ENCODE results near the gene SCAANT1. TPM values are rescaled to one million over a fixed set of nuclear protein-coding genes. Genes with fewer than 3 reads are reported as not detected.

The SCAANT1 gene
- total RNA-seq = not detected

DNA sequence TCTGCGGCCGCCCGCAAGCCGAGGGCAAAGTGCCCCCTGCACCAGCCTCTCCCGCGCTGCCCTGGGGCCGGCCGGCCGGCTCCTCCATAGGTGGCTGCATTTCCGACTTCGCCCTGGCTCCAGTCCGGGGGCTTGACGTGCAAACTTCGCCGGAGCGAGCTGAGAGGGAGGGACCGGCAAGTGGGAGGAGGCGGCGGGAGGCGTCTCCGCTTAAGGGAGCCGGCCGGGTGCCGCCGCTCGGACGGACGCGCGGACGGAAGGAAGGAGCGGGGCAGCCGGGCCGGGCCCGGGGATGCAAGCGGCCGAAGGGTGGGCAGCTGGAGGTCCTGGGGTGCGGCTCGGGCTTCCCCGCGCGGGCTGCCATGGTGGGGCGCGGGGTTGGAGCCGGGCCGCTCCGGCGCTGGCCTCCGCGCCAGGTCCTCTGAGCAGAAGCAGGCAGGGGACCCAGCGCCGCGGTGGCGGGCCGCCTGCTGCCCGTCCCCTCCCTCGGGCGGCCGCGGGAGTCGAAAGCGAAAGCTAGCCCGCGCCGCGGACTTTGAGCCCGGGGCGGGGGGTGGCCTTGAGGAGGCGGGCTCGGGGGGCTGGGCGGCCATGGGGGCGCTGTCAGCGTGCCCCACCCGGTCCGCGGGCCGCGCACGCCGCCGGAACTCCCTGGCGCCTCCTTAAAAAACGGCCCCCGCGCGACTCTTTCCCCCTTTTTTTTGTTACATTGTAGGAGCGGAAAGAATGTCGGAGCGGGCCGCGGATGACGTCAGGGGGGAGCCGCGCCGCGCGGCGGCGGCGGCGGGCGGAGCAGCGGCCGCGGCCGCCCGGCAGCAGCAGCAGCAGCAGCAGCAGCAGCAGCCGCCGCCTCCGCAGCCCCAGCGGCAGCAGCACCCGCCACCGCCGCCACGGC, at the start of gene SCAANT1:
TSS of gene SCAANT1 (minus strand) at position 511 of the 895 bp plus-strand sequence.
- peak; percentile 90 for DNase-seq (ENCODE audit: low spot score)

DNA sequence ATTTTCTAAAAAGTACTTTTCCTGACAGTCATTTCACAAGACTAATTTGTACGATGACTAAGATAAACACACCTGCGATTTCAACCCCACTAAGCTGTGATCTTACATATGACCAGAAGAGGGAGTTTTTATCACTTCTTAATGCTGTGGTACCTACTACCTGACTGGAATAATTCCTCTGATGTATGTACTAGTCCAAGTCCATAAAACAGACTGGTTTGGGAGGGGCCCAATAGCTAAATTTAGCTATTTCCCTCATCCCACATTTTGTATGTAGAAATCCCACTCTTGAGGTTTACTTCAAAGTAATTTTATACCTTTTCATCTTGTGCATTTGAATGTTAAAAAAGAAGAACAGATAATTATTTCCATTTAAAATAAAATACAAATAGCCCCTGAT, 49.7 kb upstream of the SCAANT1 start:
- DNase-seq (ENCODE audit: low spot score) = no peak

DNA sequence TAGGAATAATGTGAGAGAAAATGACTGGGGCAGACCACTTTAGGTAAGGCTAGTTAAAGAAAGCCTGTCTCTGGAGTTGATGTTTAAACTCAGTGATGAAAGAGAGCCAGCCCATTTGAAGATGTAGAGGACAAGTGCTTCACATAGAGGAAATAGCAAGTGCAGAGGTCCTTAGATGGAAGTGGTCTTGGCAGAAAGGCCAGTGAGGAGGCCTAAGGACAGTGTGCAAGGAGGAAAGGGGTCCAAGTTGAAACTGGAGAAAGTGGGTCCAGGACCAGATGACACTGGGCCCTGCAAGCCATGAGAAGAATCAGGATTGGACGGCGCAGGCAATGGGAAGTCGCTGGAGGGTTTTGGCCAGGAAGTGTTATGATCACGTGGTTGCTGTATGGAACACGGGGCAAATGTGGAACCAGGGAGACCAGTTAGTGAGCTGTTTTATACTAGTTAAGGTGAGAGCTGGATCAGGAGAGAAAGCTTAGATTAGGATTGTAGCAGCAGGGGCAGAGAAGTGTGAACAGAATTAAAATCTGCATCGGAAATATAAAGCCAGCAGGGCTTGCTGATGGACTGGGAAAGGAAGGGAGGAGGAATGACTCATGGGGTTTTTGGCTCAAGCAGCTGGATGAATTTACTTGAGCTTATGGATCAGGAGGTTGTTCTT, 48.0 kb upstream of the SCAANT1 start:
- DNase-seq (ENCODE audit: low spot score) = no peak

DNA sequence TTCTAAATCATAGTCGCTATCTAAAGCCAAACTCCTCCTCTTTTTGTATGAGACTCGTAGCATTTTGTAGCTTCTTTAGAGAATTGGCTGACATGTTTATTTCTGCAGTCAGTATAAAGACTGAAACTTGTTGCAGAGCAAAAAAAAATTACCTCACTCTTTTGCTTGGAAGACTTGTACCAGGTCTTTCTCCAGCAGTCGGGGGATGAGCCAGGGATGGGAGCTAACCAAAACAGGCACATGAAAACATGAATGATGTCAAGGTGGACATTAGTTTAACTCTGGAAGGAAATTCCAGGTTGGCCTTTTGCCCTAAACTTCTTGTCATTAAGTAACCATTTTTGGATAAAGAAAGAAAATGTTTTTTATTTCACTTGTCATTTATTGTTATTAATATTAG, 47.0 kb upstream of the SCAANT1 start:
- DNase-seq (ENCODE audit: low spot score) = no peak

DNA sequence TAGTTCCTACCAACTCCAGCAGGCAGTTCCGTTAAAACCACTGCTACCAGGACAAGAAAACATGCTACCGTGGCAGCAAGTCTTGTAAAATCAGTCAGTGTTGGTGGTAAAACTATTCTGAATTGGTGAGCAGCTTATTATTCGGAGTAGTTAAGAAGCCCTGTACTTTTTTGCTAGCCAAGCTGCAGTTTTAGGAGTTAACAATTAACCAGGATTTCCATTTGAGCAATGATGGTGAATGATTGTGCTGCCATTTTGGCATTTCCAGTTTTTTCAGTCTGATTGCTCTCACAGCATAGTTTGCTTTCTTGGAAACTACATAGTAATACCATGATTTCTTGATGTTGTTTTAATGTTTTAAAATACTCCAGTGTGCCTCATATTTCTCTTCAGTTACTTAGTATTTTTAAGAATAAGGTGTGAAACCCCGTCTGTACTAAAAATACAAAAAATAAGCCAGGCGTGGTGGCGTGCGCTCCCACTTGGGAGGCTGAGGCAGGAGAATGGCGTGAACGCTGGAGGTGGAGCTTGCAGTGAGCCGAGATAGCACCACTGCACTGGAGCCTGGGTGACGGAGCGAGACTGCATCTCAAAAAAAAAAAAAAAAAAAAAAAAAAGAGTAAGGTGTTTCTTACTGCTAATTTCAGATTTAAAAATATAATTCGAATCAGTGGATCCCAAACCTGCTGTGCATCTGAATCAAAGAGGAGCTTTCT, 43.8 kb upstream of the SCAANT1 start:
- no peak for DNase-seq (ENCODE audit: low spot score)

DNA sequence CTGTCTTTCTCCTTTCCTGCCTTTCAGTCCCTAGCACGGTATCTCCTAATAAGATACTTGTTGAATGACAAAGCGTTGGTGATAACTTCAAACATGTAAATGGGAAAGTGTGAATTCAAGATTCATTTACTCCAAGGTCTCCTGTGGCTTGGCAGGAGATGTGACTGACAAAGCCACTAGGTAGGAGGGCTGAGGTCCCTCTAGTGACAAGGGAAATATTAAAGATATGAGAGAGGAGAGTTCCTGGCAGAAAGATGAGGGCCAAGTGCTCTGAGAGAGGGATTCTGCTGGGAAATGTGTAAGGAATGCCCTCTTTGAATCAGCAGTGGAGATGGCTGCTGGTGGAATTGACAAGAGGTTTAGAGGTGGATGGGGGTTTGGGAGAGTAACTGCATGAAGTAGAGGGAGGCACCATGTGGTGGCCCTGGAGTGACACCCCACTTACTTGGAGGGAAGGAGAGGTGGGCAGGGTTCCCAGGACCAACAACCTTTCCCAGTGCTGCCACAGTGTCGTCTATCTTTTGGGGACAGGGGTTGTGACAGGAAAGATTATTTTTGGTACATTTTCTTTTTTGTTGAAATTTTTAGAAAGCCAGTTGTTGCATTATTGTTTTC, 43.0 kb upstream of the SCAANT1 start:
- no peak for DNase-seq (ENCODE audit: low spot score)

DNA sequence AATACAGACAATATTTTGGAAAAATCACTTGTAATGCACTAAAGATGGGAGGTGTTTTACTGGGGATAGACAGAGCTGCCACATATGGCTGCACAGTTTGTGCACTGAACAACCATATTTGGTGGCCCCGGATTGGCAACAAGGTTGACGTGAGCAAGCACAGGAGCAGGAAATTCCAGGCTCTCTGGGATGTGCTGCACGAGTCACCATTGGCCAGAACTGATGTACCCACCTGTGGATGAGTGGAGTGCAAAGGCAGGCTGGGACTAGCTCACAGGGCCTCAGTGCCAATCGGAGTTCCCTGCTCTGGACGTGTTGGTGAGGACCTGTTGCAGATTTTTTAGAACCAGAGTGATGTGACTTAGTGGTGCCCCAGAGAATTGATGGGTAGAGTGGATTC, 42.0 kb upstream of the SCAANT1 start:
- no peak for DNase-seq (ENCODE audit: low spot score)

DNA sequence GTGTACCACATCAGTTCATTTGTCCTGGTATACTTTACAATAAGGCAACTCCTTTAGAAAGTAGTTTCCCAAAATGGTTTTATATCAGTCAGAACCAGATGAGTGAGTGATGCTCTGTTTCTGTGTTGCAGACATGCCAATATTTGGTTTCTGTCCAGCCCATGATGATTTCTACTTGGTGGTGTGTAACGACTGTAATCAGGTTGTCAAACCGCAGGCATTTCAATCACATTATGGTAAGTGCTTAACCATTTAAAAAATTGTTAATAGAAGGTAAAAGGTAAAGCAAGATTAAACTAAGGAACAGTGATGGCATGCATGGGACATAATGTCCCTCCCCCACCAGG, 40.0 kb upstream of the SCAANT1 start:
- no peak for DNase-seq (ENCODE audit: low spot score)

DNA sequence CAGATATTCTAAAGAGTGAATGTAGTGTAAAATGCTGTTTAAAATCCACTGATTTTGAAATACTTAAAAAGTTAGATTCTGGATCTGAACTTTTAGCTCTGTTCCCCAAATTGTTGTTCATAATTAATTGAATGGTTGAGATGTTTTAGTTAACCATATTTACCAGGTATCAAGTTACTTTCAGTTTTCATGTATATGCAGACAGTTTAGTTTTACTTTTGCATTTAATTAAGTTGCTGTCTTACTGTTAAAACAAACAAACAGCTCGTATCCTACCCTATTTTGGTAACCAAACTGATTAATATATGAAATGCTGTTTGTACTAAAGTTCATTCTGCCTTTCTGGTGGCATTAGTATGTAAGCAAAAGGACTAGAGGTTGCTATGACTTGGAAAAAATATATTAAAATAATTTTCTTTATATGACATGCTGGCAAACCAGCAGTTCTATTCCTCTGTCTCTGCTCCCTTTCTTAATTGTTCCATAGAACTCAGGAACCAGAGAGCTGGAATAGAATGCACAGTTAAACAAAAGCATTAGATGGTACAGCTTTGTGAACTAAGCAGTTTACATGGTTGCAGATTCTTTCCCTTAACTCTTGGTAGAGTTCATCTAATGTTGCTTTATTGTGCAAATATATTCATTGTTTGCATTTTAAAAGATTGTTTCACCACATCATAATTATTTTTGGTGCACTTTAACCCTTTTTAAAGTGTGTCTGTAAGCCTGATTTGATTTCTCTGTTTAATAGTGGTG, 39.5 kb upstream of the SCAANT1 start:
- DNase-seq (ENCODE audit: low spot score) = no peak

DNA sequence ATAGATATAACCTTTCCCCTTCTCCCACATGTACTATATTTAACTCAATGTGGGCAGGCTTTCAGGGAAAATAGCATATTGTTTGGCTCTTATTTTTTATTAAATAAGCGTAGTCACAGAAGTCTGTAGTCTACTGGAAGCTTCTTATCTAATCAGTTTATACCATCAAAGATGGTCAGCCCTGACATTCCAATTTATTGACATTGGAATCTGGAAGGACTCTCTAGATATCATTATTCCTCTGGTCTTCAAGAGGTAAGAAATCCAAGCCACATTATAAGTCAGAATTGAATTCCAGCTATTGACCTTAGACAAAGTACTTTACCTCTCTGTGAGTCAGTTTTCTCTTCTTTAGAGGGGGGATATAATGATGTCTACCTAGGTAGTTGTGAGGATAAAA, 38.5 kb upstream of the SCAANT1 start:
- no peak for DNase-seq (ENCODE audit: low spot score)

DNA sequence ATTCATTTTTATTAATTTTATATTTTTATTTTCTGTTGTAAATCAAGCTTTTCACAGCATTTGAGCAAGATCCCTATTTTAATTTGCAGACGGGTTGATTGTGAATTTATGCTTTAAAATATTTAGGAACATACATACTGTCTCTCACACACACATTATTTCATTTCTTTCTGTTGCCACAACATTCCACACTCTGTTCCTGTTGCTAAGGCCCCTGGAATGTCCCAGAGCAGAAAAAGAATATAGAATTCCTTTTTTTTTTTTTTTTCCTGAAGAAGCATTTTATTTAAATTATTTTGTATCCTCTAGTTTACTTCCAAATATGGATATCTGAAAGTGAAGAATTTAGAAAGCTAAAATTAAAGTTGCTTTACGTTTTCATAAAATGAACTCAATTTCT, 36.8 kb upstream of the SCAANT1 start:
- DNase-seq (ENCODE audit: low spot score) = no peak

DNA sequence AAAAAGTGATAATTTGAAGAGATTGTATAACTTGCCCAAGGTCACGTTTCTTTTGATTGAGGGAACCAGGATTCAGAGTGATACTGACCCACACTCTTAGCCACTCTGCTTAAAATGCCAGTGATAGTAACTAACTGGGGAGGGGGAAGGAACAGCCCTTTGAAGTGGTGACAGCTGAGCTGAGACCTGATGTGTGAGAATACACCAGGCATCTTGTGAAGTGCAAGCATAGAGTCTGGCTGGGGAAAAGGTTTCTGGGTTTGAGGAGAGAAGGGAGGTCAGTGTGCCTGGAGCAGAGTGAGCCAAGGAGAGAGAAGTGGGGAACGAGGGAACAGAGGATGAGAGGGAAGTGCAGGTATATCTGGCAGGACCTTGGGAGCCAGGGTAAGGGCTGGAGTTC, 35.4 kb upstream of the SCAANT1 start:
- DNase-seq (ENCODE audit: low spot score) = no peak

DNA sequence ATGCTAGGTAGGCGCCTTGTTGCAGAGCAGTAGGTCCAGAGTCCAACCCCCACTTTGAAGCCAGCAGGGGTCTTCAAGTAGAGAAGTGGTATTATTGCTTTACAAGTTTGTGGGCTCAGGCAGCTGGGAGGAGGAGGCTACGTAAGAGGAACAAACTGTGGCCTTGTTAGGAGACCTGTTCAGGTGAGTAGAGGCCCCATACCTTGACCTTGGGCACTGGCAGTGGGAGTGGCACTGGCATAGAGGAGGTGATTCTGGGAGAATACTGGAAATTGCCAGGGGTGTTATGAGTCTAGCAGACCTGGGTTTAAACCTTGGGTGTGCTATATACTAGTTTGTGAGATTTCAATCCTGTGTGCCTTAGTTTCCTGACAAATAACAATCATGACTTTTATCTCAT, 34.6 kb upstream of the SCAANT1 start:
- no peak for DNase-seq (ENCODE audit: low spot score)

DNA sequence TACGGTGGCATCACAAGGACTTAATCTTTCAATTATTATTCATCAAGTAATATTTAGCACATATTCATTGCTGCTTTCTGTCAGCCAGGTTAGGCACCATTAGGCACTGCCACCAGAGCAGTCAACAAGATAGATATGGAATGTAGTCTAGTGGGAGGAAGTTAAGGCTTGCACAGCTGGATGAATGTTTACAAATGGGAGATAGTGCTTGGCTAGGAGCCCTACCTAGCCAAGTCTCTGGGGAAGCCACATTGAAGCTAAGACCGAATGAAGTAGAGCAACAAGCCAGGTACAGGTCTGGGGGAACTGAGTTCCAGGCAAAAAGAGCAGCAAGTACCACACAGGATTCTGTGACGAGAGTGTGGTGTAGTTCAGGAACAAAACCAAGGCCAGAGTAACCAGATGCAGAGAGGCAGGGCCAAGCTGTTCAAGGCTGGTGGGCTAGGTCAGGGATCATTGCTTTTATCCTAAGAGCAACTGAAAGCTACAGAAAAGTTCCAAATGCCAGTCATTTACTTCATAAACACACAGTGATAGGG, 33.4 kb upstream of the SCAANT1 start:
- DNase-seq (ENCODE audit: low spot score) = no peak

DNA sequence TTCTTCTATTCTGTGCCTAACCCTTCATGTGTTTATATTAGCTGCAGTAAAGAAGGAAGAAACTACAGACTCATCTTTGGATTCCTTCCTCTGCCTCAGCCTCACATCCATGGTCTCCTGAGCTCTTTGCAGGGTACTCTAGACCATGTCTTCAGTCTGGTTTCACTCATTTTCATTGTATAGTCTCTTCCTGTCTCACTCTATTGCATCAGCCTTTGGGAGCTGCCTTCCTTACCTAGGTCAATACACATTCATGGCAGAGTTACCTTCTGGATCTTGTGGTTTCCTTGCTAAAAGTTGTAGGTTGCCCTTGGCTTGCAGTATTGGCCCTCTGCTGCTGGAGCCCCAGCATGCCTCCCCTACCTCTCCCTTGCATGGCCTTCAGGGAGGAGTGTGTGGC, 31.5 kb upstream of the SCAANT1 start:
- no peak for DNase-seq (ENCODE audit: low spot score)

DNA sequence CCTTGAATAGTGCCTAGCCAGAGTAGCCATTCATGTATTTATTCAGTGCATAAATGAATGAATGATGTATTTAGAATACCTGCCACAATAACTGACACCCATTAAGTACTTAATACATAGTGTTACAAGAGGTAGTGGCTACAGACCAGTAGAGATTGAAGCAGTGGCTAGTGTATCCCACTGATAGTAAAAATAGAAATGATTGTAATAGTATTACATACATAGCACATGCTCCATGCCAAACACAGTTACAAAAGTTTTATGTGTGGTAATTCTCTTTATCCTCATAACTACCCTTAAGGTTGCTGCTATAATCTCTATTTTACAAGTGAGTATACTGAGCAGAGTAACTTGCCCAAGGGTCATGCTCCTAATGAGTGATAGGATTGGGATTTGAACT, 30.3 kb upstream of the SCAANT1 start:
- DNase-seq (ENCODE audit: low spot score) = no peak

DNA sequence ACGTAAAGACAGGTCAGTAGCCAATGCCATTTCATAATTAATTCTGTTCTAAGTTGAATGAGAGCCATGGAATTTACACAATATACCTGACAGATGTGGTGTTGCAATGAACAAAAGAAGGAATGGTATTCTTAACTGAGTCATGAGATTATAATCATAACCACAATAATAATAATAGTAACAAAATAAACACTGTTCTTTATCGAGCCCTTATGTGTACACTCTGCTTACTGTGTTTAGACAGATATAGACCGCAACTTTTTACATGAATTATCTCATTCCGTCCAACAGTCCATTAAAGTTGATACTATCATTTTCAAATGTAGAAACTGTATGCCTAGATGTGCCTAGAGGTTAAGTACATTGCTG, 28.2 kb upstream of the SCAANT1 start:
- no peak for DNase-seq (ENCODE audit: low spot score)

DNA sequence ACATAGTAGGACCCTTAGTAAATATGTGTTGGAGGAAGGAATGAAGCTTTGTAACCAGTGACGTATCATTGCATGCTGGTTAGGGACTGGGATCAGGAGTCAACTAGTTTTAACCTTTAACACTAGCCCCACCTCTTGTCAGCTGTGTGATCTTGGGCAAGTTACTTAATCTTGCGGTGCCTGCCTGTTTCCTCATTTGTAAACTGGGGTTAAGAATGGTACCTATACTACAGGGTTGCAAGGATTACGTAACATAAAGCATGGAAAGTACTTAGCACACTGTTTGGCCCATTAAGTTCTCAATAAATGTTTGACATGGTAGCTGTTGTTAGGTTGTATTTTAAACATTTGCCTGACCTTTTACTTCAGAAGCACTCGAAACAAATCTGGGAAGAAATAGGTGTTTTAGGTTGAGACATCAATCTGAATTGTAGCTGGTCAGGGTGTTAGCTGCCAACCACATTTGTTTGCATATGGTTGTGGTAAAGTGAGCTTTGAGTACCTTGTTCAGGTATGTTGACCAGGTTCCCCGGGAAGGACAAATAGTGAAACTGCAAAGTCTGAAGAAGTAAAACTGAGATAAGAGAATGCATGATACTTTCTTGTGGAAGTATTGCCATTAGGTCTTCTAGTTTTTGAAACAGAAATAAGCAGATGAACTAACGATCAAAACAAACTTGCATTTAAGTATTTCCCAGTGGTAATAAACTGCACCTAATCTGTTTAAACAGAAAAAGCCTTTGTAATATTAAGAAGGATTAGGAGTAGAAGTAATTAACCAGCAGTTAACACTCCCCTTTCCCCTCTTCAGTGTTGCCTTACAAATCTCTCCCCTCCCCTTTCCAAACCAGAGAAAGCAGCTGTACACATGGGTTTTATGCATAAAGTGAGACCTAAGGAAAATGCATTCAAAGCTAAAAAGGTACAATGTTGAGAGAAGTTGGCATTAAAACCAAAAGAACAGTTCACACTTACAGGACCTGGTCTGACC, 25.8 kb upstream of the SCAANT1 start:
- no peak for DNase-seq (ENCODE audit: low spot score)

DNA sequence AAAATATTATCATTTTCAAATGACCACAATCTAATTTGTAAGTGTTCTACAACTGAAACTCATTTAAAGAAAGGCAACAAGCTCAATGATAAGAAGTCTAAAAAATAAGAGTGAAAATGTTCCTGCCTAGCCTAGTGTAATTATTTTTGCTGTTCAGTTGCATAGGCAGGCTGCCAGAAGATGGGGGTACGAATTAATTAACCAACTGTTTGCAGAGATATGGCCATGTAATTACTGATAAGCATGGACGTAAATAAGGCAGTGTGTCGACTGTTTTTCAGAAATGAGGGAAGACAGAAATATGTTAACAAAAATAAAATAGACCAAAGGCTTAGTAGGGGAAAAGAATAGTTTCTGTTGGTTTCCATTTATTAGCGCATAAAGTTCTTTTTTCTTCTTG, 24.7 kb upstream of the SCAANT1 start:
- no peak for DNase-seq (ENCODE audit: low spot score)
